Measurements from ENCODE around the gene NOSIP. TPM values are rescaled to one million over a fixed set of nuclear protein-coding genes. Genes with fewer than 3 reads are reported as not detected.

NOSIP gene
- total and polyA plus RNA-seq, 8 donors, result 18.1 to 354 (median 87.3) TPM

GRCh38 chr19:49587227-49587626 lies 6.9 kb upstream of the NOSIP start:
- Histone ChIP-seq H3K9me3 (no peaks in the 10 kb centered on the region), H3K36me3 (no peaks in the 10 kb centered on the region), H3K27me3 (no peaks in the 10 kb centered on the region), H3K4me3 (no peak overlapping the region), H3K4me1 (peaks cover under 1 to 26% (median 19%) of the 10 kb centered on the region in 4 donors), H3K27ac (no peak overlapping the region)
- WGBS, 5 donors, result 85 to 94% (median 88%) methylated on average over 8 of the region's 8 CpGs
- DNase-seq, result no peak
- intact Hi-C loops (cut with DNase I; ENCODE audit: low total_unique reads), result no loop called here
- no peak for TF ChIP-seq EP300 (IDR thresholded peaks at IDR 0.05)
- no peak for TF ChIP-seq POLR2A (IDR thresholded peaks at IDR 0.05)
- no peak for TF ChIP-seq CTCF (IDR thresholded peaks at IDR 0.05)
- TF ChIP-seq POLR2AphosphoS5 (IDR thresholded peaks at IDR 0.05), result no peak

- Histone ChIP-seq H3K27me3 (no peaks in the 10 kb centered on the region), H3K4me3 (no peak overlapping the region), H3K4me1 (peaks cover 1 to 23% (median 15%) of the 10 kb centered on the region in 4 donors), H3K27ac (no peak overlapping the region), H3K36me3 (no peaks in the 10 kb centered on the region), H3K9me3 (no peaks in the 10 kb centered on the region)
- WGBS, 5 donors, result 50 to 74% (median 60%) methylated on average over 4 to 8 of the region's 8 CpGs
- DNase-seq, result peak in 1 of 2 donors; percentile 60
- TF ChIP-seq EP300 (IDR thresholded peaks at IDR 0.05) (no peak), POLR2A (IDR thresholded peaks at IDR 0.05) (no peak)
- intact Hi-C loops (cut with DNase I; ENCODE audit: low total_unique reads), result no loop called here
These were observed 4.7 kb upstream of the NOSIP start for GRCh38 chr19:49585023-49585422.

- Histone ChIP-seq H3K27me3 (no peaks in the 10 kb centered on the region), H3K4me3 (no peak overlapping the region), H3K27ac (no peak overlapping the region), H3K9me3 (no peaks in the 10 kb centered on the region), H3K36me3 (no peaks in the 10 kb centered on the region), H3K4me1 (peaks cover 11 to 33% (median 26%) of the 10 kb centered on the region in 4 donors)
- no peak for DNase-seq
- TF ChIP-seq CTCF (IDR thresholded peaks at IDR 0.05) (no peak), POLR2A (IDR thresholded peaks at IDR 0.05) (no peak), POLR2AphosphoS5 (IDR thresholded peaks at IDR 0.05) (no peak), EP300 (IDR thresholded peaks at IDR 0.05) (no peak)
- WGBS, 5 donors, result 44 to 84% (median 59%) methylated on average over 2 of the region's 2 CpGs
- intact Hi-C loops (cut with DNase I; ENCODE audit: low total_unique reads), result no loop called here
These were observed 2.9 kb upstream of the NOSIP start for GRCh38 chr19:49583239-49583638.

GRCh38 chr19:49581007-49581508 lies 702 bp upstream of the NOSIP start, which contains the start of gene PRRG2:
Gene PRRG2 (plus strand): TSS chr19:49581316. CDS start chr19:49583220, 1,904 bp downstream.
- Histone ChIP-seq H3K4me1 (peaks cover 11 to 48% (median 29%) of the 10 kb centered on the region in 4 donors), H3K27me3 (no peaks in the 10 kb centered on the region), H3K4me3 (peak within 1 kb of the TSS; percentile 66 to 81 (median 75)), H3K27ac (peak within 1 kb of the TSS; percentile 76 to 88 (median 82)), H3K9me3 (no peaks in the 10 kb centered on the region), H3K36me3 (peaks cover 0 to 6% (median 6%) of the 10 kb centered on the region in 4 donors)
- peak; percentile 73 to 81 for DNase-seq
- TF ChIP-seq POLR2AphosphoS5 (IDR thresholded peaks at IDR 0.05), result peak in 1 of 3 donors; percentile 29
- TF ChIP-seq POLR2A (IDR thresholded peaks at IDR 0.05), result no peak
- intact Hi-C loops (cut with DNase I; ENCODE audit: low total_unique reads), result no loop called here
- WGBS, 5 donors, result 15 to 26% (median 22%) methylated on average over 15 of the region's 15 CpGs

- Histone ChIP-seq H3K27ac (peak overlapping the region; percentile 76 to 88 (median 82)), H3K9me3 (no peaks in the 10 kb centered on the region), H3K4me1 (peaks cover 11 to 48% (median 29%) of the 10 kb centered on the region in 4 donors), H3K4me3 (peak overlapping the region; percentile 66 to 81 (median 75)), H3K36me3 (peaks cover 4 to 17% (median 17%) of the 10 kb centered on the region in 4 donors), H3K27me3 (no peaks in the 10 kb centered on the region)
- peak in 1 of 2 donors; percentile 21 for DNase-seq
- intact Hi-C loops (cut with DNase I; ENCODE audit: low total_unique reads), result no loop called here
- TF ChIP-seq POLR2A (IDR thresholded peaks at IDR 0.05) (no peak), POLR2AphosphoS5 (IDR thresholded peaks at IDR 0.05) (no peak), CTCF (IDR thresholded peaks at IDR 0.05) (no peak), EP300 (IDR thresholded peaks at IDR 0.05) (no peak)
- WGBS, 5 donors, result 1% methylated on average over 8 of the region's 8 CpGs
These were observed 451 bp downstream of the NOSIP start for GRCh38 chr19:49579947-49580263.
